Bronchial epithelial cell (primary cell): Measurements from ENCODE around the gene AMELX. TPM values are rescaled to one million over a fixed set of nuclear protein-coding genes. Genes with fewer than 3 reads are reported as not detected.

Source experiments
- DNase-seq: peaks from one replicate; pipeline ENCODE4 v3.0.0-alpha.2; 2010; ENCODE audit warnings: low read depth
- FAIRE-seq: peaks from 2 replicates; lab custom pipeline; 2011; peaks lifted over from hg19 to GRCh38; lab: Jason Lieb, UNC
- H3K27me3 ChIP-seq: 2 replicates; pipeline ENCODE4 v1.5.1; 2011; ENCODE audit warnings: low read length; ENCODE audit not compliant: control insufficient read depth, insufficient read depth
- H3K36me3 ChIP-seq: 2 replicates; pipeline ENCODE4 v1.5.1; 2011; ENCODE audit warnings: low read length; ENCODE audit not compliant: control insufficient read depth, insufficient read depth
- H3K4me3 ChIP-seq: 2 replicates; pipeline ENCODE4 v1.5.1; 2011; ENCODE audit warnings: mild to moderate bottlenecking, low read depth, low read length, control low read depth
- CTCF ChIP-seq: IDR thresholded peaks from 2 replicates; pipeline ENCODE4 v1.5.1; 2011; ENCODE audit warnings: mild to moderate bottlenecking, moderate library complexity, low read length, control low read depth, inconsistent platforms; ENCODE audit not compliant: insufficient read depth, severe bottlenecking
- total RNA-seq: library from RNA; depleted of rRNA; stranded (reverse); fragments of >200 nt; gene quantifications from 2 replicates; pipeline ENCODE4 v1.2.1, GENCODE V29; 2014

The AMELX gene
- total RNA-seq, 1 donor from 2014 or later, result not detected

- H3K4me3 ChIP-seq, result no peak overlapping the region
- H3K27me3 ChIP-seq, result no peaks in the 10 kb centered on the region
- no peak for TF ChIP-seq CTCF
- no peaks in the 10 kb centered on the region for H3K36me3 ChIP-seq
- peak; percentile 10 for DNase-seq
- no peak for FAIRE-seq
Observed at GRCh38 chrX:11287505-11287904, 5.7 kb upstream of the AMELX start.

- FAIRE-seq, result no peak
- TF ChIP-seq CTCF, result no peak
- no peaks in the 10 kb centered on the region for H3K36me3 ChIP-seq
- H3K27me3 ChIP-seq, result no peaks in the 10 kb centered on the region
- no peak for DNase-seq
- no peak overlapping the region for H3K4me3 ChIP-seq
Observed at GRCh38 chrX:11290416-11291102, 2.7 kb upstream of the AMELX start.

GRCh38 chrX:11296051-11296450 is 2.8 kb downstream of the AMELX start:
- DNase-seq (no peak), FAIRE-seq (no peak)
- H3K36me3 ChIP-seq, result no peaks in the 10 kb centered on the region
- H3K4me3 ChIP-seq, result no peak overlapping the region
- no peak for TF ChIP-seq CTCF
- H3K27me3 ChIP-seq, result no peaks in the 10 kb centered on the region

- Histone ChIP-seq H3K36me3 (no peaks in the 10 kb centered on the region), H3K27me3 (no peaks in the 10 kb centered on the region), H3K4me3 (no peak overlapping the region)
- DNase-seq (no peak), FAIRE-seq (no peak)
- no peak for TF ChIP-seq CTCF
Observed at GRCh38 chrX:11298600-11298999, 5.4 kb downstream of the AMELX start.

- FAIRE-seq (no peak), DNase-seq (no peak)
- Histone ChIP-seq H3K4me3 (no peak overlapping the region), H3K36me3 (no peaks in the 10 kb centered on the region), H3K27me3 (no peaks in the 10 kb centered on the region)
- no peak for TF ChIP-seq CTCF
Observed at GRCh38 chrX:11304829-11305228, 11.6 kb downstream of the AMELX start.

- no peak overlapping the region for H3K4me3 ChIP-seq
- no peak for FAIRE-seq
- no peaks in the 10 kb centered on the region for H3K36me3 ChIP-seq
- no peak for TF ChIP-seq CTCF
- DNase-seq, result no peak
- H3K27me3 ChIP-seq, result no peaks in the 10 kb centered on the region
Observed at GRCh38 chrX:11305641-11306040, 12.4 kb downstream of the AMELX start.
